AG04450 (cell line): Measurements from ENCODE around the gene UBL4B. TPM values are rescaled to one million over a fixed set of nuclear protein-coding genes. Genes with fewer than 3 reads are reported as not detected.

Experiments used
- CTCF ChIA-PET: fragments of 300-600, 350-600 bp; formaldehyde crosslinking; extraction: SDS; loops from one replicate; lab custom pipeline; 2022; ENCODE audit warnings: antibody characterized with exemption, inconsistent platforms; lab: Charles Lee
- POLR2A ChIA-PET: fragments of 350-600 bp; formaldehyde crosslinking; extraction: SDS; loops from one replicate; lab custom pipeline; 2021; ENCODE audit warnings: antibody characterized with exemption, inconsistent platforms; lab: Yijun Ruan, JAX
- DNase-seq: peaks from one replicate; pipeline ENCODE4 v3.0.0-alpha.2; 2011; ENCODE audit warnings: low read depth, low spot score
- H3K27ac ChIP-seq: one replicate; pipeline ENCODE4 v1.5.1; 2012; ENCODE audit warnings: low read depth, low read length, control low read depth
- H3K27me3 ChIP-seq: one replicate; pipeline ENCODE4 v1.6.0; 2012; ENCODE audit warnings: low read length; ENCODE audit not compliant: control insufficient read depth, insufficient read depth
- H3K4me3 ChIP-seq: 2 replicates; pipeline ENCODE4 v1.5.1; 2011; ENCODE audit warnings: mild to moderate bottlenecking, low read depth, low read length, control low read depth
- H3K9me3 ChIP-seq: 2 replicates; pipeline ENCODE4 v1.5.1; 2012; ENCODE audit warnings: low read length; ENCODE audit not compliant: control insufficient read depth, insufficient read depth
- polyA minus RNA-seq: library from RNA; depleted of rRNA, polyadenylated mRNA; stranded (reverse); fragments of >200 nt; gene quantifications from 2 replicates; pipeline ENCODE4 v1.2.3, GENCODE V29; 2011; rRNA and poly(A)+ RNA removed
- polyA plus RNA-seq: library from polyadenylated mRNA; depleted of rRNA; stranded (reverse); fragments of >200 nt; gene quantifications from 2 replicates; pipeline ENCODE4 v1.2.3, GENCODE V29; 2011; rRNA removed
- TF ChIP-seq, protein P1 (sequence below): IDR thresholded peaks from 2 replicates; pipeline ENCODE4 v1.5.1; 2011; ENCODE audit warnings: low read depth, low read length, control low read depth, inconsistent platforms

The UBL4B gene, protein sequence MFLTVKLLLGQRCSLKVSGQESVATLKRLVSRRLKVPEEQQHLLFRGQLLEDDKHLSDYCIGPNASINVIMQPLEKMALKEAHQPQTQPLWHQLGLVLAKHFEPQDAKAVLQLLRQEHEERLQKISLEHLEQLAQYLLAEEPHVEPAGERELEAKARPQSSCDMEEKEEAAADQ
- polyA plus RNA-seq: not detected in 2 replicates
- polyA minus RNA-seq: not detected in 2 replicates

DNA sequence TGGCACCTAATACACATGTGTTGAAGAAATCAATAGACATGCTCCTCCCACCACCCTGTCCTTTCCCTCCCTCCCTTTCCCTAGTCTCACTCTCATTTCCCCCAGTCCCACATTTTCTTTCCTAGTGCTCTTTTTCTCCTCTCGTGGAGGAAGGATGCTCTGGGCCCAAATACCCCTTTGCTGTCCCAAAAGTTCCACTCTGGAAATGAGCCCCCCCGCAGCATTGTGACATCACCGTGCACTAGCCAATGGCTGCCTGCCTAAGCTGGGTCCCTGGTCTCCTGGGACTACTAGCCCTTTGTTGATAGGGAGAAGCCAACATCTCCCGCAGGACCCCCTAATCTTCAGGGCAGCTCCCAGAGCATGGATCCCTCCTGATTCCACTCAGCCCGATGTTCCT lies at the start of gene UBL4B:
TSS of gene UBL4B (plus strand) at position 301 of the 400 bp plus-strand sequence. CDS start at position 393, 92 bp downstream.
- peak within 1 kb of the TSS; percentile 39 for H3K27ac ChIP-seq
- TF ChIP-seq, protein P1, sequence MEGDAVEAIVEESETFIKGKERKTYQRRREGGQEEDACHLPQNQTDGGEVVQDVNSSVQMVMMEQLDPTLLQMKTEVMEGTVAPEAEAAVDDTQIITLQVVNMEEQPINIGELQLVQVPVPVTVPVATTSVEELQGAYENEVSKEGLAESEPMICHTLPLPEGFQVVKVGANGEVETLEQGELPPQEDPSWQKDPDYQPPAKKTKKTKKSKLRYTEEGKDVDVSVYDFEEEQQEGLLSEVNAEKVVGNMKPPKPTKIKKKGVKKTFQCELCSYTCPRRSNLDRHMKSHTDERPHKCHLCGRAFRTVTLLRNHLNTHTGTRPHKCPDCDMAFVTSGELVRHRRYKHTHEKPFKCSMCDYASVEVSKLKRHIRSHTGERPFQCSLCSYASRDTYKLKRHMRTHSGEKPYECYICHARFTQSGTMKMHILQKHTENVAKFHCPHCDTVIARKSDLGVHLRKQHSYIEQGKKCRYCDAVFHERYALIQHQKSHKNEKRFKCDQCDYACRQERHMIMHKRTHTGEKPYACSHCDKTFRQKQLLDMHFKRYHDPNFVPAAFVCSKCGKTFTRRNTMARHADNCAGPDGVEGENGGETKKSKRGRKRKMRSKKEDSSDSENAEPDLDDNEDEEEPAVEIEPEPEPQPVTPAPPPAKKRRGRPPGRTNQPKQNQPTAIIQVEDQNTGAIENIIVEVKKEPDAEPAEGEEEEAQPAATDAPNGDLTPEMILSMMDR: no peak
- POLR2A ChIA-PET: interaction anchor here (0.6 kb wide), 1 partner anchor 20 kb away, joined by 8 read pairs; no protein-coding TSS in a partner anchor

DNA sequence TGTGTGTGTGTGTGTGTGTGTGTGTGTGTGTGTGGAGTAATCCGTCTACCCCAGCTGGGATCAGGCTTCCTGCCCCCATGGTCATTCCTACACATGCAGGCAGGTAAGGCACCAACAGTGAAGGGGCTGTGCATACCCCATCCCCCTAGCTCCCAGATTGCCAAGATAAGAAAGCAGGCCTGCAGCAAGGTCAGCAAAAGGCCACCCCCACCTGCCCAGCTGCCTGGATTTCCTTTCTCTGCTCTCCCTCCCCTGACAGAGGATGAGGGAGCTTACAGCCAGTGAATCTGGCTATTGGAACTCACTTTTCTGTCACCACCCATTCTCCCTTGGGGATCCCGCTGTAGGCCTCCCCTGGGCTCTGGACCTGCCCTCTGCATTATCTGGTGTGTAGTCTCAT lies 49.6 kb upstream of the UBL4B start:
- CTCF ChIA-PET: interaction anchor here (0.6 to 2.6 kb wide), 4 partner anchors 9 to 250 kb away, joined by 3 to 14 read pairs (median 10); no protein-coding TSS in a partner anchor
- no peak for DNase-seq
- TF ChIP-seq, protein P1: no peak
- Histone ChIP-seq H3K9me3 (peaks cover 5% of the 10 kb centered on the region), H3K27me3 (peaks cover 20% of the 10 kb centered on the region), H3K27ac (no peak overlapping the region), H3K4me3 (no peak overlapping the region)
- POLR2A ChIA-PET: no interaction called here

More for the DNA sequence above, at the start of gene UBL4B:
- Histone ChIP-seq H3K4me3 (no peak within 1 kb of the TSS), H3K27me3 (peaks cover 65% of the 10 kb centered on the region), H3K9me3 (no peaks in the 10 kb centered on the region; the same call in 1 of the 2 replicates)
- CTCF ChIA-PET: no interaction called here
- no peak for DNase-seq

DNA sequence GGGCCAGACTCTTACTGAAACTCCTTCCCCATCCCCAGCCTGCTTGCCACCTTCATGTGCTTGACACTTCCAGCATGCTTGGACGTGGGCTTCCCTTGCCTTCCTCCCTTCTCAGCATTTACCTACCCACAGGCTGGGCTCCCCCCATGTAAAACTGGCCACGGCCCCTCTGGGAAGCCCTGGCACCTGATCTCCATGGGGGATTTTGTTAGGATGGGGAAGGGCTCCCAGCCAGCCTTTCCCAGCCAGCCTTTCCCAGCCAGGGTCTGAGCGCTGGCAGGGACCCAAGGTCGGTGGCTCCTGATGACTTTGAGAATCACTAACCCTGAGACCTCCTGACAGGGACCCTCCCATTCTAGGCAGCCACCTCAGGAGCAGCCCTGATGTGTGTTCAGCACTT lies 48.5 kb upstream of the UBL4B start:
- Histone ChIP-seq H3K27ac (no peak overlapping the region), H3K9me3 (peaks cover 12% of the 10 kb centered on the region), H3K27me3 (peaks cover 32% of the 10 kb centered on the region), H3K4me3 (no peak overlapping the region)
- ChIA-PET CTCF (interaction anchor here (2.2 to 2.4 kb wide), 2 partner anchors 10 to 24 kb away, joined by 7 to 13 read pairs; no protein-coding TSS in a partner anchor), POLR2A (no interaction called here)
- DNase-seq: no peak
- TF ChIP-seq, protein P1: no peak

DNA sequence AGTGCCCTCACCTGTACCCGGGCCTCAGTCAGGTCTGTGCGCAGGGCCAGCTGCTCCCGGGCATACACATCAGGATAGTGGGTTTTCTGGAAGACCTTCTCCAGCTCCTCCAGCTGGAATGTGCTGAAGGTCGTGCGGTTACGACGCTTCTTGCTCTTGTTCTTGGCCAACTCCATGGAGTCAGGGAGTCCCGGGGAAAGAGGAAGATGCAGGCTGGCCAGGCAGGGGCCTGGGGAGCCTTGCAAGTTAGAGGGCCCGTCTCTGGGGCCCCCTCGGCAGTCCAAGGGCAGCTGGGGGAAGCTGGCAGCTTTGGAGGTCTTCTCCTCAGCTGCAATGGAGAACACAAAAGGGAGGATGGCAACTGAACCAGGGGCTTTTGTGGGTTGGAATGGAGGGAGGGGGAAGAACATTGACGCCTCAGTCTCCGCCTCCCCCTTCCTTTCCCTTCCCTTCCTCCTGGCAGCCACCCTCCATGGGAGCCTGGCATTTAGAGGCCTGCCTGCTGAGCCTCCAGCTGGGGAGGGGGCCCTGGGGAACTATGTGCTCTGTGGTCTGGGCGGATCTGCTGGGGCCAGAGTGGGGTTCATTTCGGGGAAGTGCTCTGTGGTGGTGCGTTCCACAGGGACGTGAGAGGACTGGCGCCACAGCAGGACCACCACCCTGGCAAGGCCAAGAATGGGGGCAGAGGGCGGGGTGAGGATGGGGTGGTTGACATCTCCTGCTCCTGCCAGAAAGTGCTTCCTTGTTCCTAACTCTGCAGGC lies 47.5 kb upstream of the UBL4B start:
- ChIA-PET CTCF (interaction anchor here (1.0 to 3.3 kb wide), 3 partner anchors 11 to 52 kb away, joined by 3 to 16 read pairs (median 7); no protein-coding TSS in a partner anchor), POLR2A (no interaction called here)
- H3K27me3 ChIP-seq: peaks cover 42% of the 10 kb centered on the region
- TF ChIP-seq, protein P1: no peak
- peaks cover 20% of the 10 kb centered on the region for H3K9me3 ChIP-seq
- H3K4me3 ChIP-seq: no peak overlapping the region
- DNase-seq: no peak
- no peak overlapping the region for H3K27ac ChIP-seq
